Measurements from ENCODE around the gene ESYT3.
"Not testable (repeated sequence)": the region's sequence is repeated elsewhere in the genome, so short reads cannot be mapped to it uniquely, and the experiment has no call there.

ESYT3 gene

DNA sequence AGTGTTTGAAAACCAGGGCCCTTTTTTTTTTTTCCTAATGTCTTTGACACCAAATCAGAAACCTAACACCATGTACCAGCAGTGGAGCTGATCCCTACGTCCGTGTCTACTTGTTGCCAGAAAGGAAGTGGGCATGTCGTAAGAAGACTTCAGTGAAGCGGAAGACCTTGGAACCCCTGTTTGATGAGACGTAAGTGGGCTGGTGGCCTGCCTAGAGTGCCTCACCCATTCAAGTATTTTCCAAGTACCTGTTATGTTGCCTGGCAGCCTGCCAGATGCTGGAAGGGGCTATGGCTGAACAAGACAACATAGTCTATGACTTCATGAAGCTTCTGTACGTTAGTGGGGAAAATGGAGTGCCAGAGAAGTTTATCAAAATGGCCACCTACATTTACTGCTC, 39.7 kb downstream of the ESYT3 start:
- TF ChIP-seq, protein P1, sequence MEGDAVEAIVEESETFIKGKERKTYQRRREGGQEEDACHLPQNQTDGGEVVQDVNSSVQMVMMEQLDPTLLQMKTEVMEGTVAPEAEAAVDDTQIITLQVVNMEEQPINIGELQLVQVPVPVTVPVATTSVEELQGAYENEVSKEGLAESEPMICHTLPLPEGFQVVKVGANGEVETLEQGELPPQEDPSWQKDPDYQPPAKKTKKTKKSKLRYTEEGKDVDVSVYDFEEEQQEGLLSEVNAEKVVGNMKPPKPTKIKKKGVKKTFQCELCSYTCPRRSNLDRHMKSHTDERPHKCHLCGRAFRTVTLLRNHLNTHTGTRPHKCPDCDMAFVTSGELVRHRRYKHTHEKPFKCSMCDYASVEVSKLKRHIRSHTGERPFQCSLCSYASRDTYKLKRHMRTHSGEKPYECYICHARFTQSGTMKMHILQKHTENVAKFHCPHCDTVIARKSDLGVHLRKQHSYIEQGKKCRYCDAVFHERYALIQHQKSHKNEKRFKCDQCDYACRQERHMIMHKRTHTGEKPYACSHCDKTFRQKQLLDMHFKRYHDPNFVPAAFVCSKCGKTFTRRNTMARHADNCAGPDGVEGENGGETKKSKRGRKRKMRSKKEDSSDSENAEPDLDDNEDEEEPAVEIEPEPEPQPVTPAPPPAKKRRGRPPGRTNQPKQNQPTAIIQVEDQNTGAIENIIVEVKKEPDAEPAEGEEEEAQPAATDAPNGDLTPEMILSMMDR (IDR thresholded peaks at IDR 0.05; ENCODE audit: control insufficient read depth, extremely low read depth, insufficient read depth): no peak
- no peak for DNase-seq (ENCODE audit: low read depth)
- H3K4me3 ChIP-seq (ENCODE audit: low read depth, low read length): no peak overlapping the region

DNA sequence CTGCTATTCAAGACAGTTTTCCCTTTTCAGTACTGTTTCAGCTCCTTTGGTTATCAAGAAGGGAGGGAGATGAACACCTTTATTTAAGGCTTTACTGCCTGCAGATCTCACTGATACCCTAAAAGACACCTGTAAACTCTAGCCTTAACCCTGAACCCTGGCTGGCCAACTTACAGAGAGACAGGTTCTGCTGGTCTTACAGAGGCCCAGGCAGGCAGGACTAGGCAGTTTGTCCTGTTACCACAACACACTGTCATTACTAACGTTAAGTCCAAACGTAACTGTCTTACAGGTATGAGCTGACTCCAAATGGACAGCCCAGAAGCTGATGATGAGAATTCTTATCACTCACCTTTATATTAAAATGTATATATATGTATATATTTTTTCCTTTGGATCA, 42.1 kb downstream of the ESYT3 start:
- DNase-seq (ENCODE audit: low read depth): peak; percentile 58
- no peak overlapping the region for H3K4me3 ChIP-seq (ENCODE audit: low read depth, low read length)
- TF ChIP-seq, protein P1 (IDR thresholded peaks at IDR 0.05; ENCODE audit: control insufficient read depth, extremely low read depth, insufficient read depth): no peak

DNA sequence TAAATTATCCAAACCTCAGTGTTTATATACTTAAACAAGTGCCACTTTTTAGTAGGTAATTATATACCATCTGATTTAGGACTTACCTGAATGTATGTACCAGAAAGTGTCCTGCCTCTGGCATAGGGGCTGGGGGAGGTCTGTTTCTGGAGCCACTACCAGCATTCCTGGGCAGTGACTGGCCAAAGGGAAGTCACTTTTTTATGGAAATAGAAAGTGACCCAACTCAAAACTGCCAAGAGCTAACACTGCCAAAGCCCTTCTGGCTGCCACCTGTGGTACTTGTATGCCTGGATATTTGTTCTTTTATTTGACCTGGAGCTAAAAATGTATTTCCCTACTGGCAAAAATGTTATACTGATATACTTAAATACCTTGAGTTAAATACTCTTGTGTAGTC, 42.7 kb downstream of the ESYT3 start:
- TF ChIP-seq, protein P1 (IDR thresholded peaks at IDR 0.05; ENCODE audit: control insufficient read depth, extremely low read depth, insufficient read depth): no peak
- H3K4me3 ChIP-seq (ENCODE audit: low read depth, low read length): no peak overlapping the region
- no peak for DNase-seq (ENCODE audit: low read depth)

DNA sequence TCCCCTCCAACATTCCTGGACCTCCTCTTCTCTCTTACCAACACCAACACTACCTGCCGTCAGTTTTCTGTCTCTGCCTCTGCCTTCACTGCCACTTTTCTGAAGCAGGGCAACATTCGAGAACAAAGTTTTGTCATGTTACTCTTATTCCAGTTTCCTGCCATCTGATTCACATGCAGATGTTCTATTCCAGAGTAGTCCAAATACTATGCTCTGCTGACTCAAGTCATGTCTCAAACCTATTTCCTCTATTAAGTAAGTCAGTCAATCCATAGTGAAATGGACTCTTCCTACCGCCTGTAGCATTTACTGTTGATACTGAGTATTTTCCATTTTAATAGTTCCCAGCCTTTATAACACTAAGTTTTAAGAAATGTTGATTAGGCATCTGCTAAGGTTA, 43.4 kb downstream of the ESYT3 start:
- DNase-seq (ENCODE audit: low read depth): no peak
- no peak overlapping the region for H3K4me3 ChIP-seq (ENCODE audit: low read depth, low read length)
- TF ChIP-seq, protein P1 (IDR thresholded peaks at IDR 0.05; ENCODE audit: control insufficient read depth, extremely low read depth, insufficient read depth): no peak

DNA sequence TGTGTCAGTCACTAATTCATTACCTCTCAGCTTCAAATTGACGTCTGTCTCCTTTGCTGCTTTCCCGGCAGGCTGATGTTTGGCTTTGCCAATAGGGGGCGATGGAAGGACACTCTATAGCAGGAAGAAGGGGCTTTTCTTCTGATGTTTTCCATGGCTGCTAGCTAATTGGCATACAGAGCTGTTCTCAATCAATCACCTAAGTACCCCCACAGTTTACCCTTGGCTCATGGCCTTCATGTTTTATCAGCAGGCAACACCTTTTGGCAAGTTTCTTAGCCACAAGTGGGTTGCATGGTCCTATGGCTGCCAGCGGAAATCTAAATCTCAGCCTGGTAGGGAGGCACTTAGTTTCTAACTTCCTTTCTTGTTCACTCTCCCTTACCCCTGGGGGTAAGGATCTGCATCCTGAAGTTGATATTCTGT, 45.0 kb downstream of the ESYT3 start:
- TF ChIP-seq, protein P1 (IDR thresholded peaks at IDR 0.05; ENCODE audit: control insufficient read depth, extremely low read depth, insufficient read depth): peak; percentile 55
- no peak overlapping the region for H3K4me3 ChIP-seq (ENCODE audit: low read depth, low read length)
- no peak for DNase-seq (ENCODE audit: low read depth)

DNA sequence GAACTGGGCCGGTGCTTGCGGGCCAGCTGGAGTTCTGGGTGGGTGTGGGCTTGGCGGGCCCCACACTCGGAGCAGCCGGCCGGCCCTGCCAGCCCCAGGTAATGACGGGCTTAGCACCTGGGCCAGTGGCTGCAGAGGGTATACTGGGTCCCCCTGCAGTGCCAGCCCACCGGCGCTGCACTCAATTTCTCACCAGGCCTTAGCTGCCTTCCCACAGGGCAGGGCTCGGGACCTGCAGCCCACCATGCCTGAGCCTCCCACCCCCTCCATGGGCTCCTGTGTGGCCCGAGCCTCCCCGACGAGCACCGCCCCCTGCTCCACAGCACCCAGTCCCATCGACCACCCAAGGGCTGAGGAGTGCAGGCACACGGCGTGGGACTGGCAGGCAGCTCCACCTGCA, 50.3 kb downstream of the ESYT3 start:
- not testable (repeated sequence) for DNase-seq (ENCODE audit: low read depth); H3K4me3 ChIP-seq (ENCODE audit: low read depth, low read length)

GRCh38 chr3:138486580-138486979, 52.2 kb downstream of the ESYT3 start:
- not testable (repeated sequence) for DNase-seq (ENCODE audit: low read depth); H3K4me3 ChIP-seq (ENCODE audit: low read depth, low read length)

DNA sequence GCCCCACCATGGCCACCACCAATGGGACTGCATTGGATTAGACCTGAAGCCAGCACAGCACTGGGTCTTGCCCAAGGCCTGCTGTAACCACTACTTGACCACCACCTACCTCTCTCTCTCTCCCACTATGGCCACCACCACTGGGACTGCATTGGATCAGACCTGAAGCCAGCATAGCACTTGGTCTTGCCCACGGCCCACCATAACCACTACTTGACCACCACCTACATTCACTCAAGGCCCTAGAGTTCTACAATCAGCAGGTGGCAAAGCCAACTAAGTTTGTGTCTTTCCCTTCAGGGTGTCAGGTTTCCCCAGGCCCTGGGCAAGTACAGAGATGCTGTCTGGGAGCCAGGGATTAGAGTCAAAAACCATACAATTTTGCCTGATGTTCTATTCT, 57.6 kb downstream of the ESYT3 start:
- H3K4me3 ChIP-seq (ENCODE audit: low read depth, low read length): no peak overlapping the region
- TF ChIP-seq, protein P1 (IDR thresholded peaks at IDR 0.05; ENCODE audit: control insufficient read depth, extremely low read depth, insufficient read depth): no peak
- no peak for DNase-seq (ENCODE audit: low read depth)

Data from LNCaP clone FGC (cell line).